Endodermal cell (in vitro differentiated cells): ENCODE results near the gene ZBTB17. TPM values are rescaled to one million over a fixed set of nuclear protein-coding genes. Genes with fewer than 3 reads are reported as not detected.

Experiments
- DNase-seq: peaks from one replicate; pipeline ENCODE4 v3.0.0-alpha.2; 2017
- H3K27ac ChIP-seq: 2 replicates; pipeline ENCODE4 v1.5.1; 2013; ENCODE audit warnings: mild to moderate bottlenecking, low read depth, low read length, moderate library complexity
- H3K27me3 ChIP-seq: 2 replicates; pipeline ENCODE4 v1.6.1; 2013; ENCODE audit warnings: mild to moderate bottlenecking, low read length, moderate library complexity; ENCODE audit not compliant: insufficient read depth, control insufficient read depth, poor library complexity, severe bottlenecking
- H3K36me3 ChIP-seq: 2 replicates; pipeline ENCODE4 v1.7.0; 2013; ENCODE audit warnings: mild to moderate bottlenecking, low read length, moderate library complexity; ENCODE audit not compliant: control insufficient read depth, insufficient read depth
- H3K4me1 ChIP-seq: one replicate; pipeline ENCODE4 v1.7.0; 2013; ENCODE audit warnings: low read length; ENCODE audit not compliant: control insufficient read depth, insufficient read depth
- H3K4me3 ChIP-seq: 2 replicates; pipeline ENCODE4 v1.5.1; 2013; ENCODE audit warnings: mild to moderate bottlenecking, low read length, moderate library complexity
- H3K9ac ChIP-seq: 2 replicates; pipeline ENCODE4 v1.6.1; 2013; ENCODE audit warnings: mild to moderate bottlenecking, low read length, moderate library complexity; ENCODE audit not compliant: poor library complexity, severe bottlenecking; ENCODE audit errors: extremely low read depth
- H3K9me3 ChIP-seq: 2 replicates; pipeline ENCODE4 v1.6.1; 2013; ENCODE audit warnings: mild to moderate bottlenecking, low read length, moderate library complexity; ENCODE audit not compliant: control insufficient read depth
- H3K27ac Mint-ChIP-seq: 2 replicates; pipeline ENCODE4 v1.8.0; 2020; ENCODE audit warnings: mixed read lengths
- H3K27me3 Mint-ChIP-seq: 2 replicates; pipeline ENCODE4 v1.8.0; 2021; ENCODE audit warnings: mild to moderate bottlenecking, mixed read lengths; ENCODE audit not compliant: insufficient read depth
- H3K36me3 Mint-ChIP-seq: 2 replicates; pipeline ENCODE4 v1.8.0; 2020; ENCODE audit warnings: low read depth, mixed read lengths
- H3K4me1 Mint-ChIP-seq: 2 replicates; pipeline ENCODE4 v1.8.0; 2020; ENCODE audit warnings: mixed read lengths
- H3K4me3 Mint-ChIP-seq: 2 replicates; pipeline ENCODE4 v1.8.0; 2020; ENCODE audit warnings: mild to moderate bottlenecking, moderate library complexity, mixed read lengths
- H3K9me3 Mint-ChIP-seq: 2 replicates; pipeline ENCODE4 v1.8.0; 2020; ENCODE audit warnings: mild to moderate bottlenecking, mixed read lengths
- CTCF ChIP-seq: fragments of 200-600 bp; sonication (generic); conservative IDR thresholded peaks from 2 replicates; pipeline ENCODE4 v1.5.0; 2021; ENCODE audit warnings: antibody characterized with exemption, mild to moderate bottlenecking
- WGBS, 2 experiments: methylation state at CpG; one replicate each; pipeline versions ENCODE4 v1.1.5 to v1.1.7; 2013; ENCODE audit warnings: missing lambda C conversion rate in 2 of 2, mixed read lengths in 1 of 2; ENCODE audit not compliant: insufficient coverage in 1 of 2, insufficient read length in 1 of 2; 5-methylcytosine and 5-hydroxymethylcytosine counted together
- total RNA-seq, 2 donors: library from RNA; stranded (reverse); fragmentation: NEBNext Ultra II Directional in 1 of 2; extraction: Animal tissue kit (Norgen Biotek cat#: 25700) in 1 of 2; gene quantifications; 2 replicates in 1 of 2; 3 replicates in 1 of 2; pipeline ENCODE4 v1.2.1, GENCODE V29; 2021

The ZBTB17 gene
- total RNA-seq, 2 donors from 2014 or later: 28.0 to 31.7 TPM

- H3K27ac Mint-ChIP-seq: no peak overlapping the region
- Histone ChIP-seq H3K9ac (no peak overlapping the region), H3K9me3 (no peaks in the 10 kb centered on the region), H3K36me3 (peaks cover under 1% of the 10 kb centered on the region), H3K4me3 (no peak overlapping the region), H3K4me1 (no peaks in the 10 kb centered on the region), H3K27me3 (no peaks in the 10 kb centered on the region), H3K27ac (no peak overlapping the region)
- H3K36me3 Mint-ChIP-seq: peaks cover 5% of the 10 kb centered on the region
- no peak for DNase-seq
- peaks cover 3% of the 10 kb centered on the region for H3K27me3 Mint-ChIP-seq
- H3K4me3 Mint-ChIP-seq: no peak overlapping the region
- H3K4me1 Mint-ChIP-seq: peaks cover 49% of the 10 kb centered on the region
- no peaks in the 10 kb centered on the region for H3K9me3 Mint-ChIP-seq
- TF ChIP-seq CTCF: peak; percentile 26
Observed at GRCh38 chr1:15958793-15959192, 17.1 kb downstream of the ZBTB17 start.

DNA sequence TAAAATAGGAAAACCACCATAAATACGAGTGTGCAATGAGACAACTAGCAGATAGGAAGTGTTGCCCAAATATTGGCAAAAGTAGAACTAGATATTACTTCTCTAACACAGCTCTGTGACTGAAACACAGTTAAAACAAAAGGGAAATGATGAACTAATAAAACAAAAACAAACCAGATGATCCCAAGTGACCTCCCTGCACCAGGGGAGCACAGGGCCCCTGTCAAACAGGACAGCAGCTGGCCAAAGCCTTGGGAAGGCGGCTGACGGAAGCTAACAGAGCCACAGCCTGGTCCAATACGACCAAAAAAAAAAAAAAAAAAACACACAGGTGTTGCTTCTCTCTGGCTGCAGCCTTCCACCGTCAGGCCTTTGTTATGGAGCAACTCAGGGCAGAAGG, 17.8 kb downstream of the ZBTB17 start:
- Histone ChIP-seq H3K27me3 (no peaks in the 10 kb centered on the region), H3K4me1 (no peaks in the 10 kb centered on the region), H3K27ac (no peak overlapping the region), H3K4me3 (no peak overlapping the region), H3K36me3 (peaks cover 4% of the 10 kb centered on the region), H3K9me3 (no peaks in the 10 kb centered on the region), H3K9ac (no peak overlapping the region)
- no peak overlapping the region for H3K4me3 Mint-ChIP-seq
- H3K27me3 Mint-ChIP-seq: peaks cover 3% of the 10 kb centered on the region
- no peak overlapping the region for H3K27ac Mint-ChIP-seq
- peaks cover 47% of the 10 kb centered on the region for H3K4me1 Mint-ChIP-seq
- TF ChIP-seq CTCF: no peak
- H3K36me3 Mint-ChIP-seq: peaks cover 5% of the 10 kb centered on the region
- 79 to 100% methylated on average over 3 to 5 of the region's 5 CpGs for WGBS, 2 experiments
- DNase-seq: no peak
- no peaks in the 10 kb centered on the region for H3K9me3 Mint-ChIP-seq

DNA sequence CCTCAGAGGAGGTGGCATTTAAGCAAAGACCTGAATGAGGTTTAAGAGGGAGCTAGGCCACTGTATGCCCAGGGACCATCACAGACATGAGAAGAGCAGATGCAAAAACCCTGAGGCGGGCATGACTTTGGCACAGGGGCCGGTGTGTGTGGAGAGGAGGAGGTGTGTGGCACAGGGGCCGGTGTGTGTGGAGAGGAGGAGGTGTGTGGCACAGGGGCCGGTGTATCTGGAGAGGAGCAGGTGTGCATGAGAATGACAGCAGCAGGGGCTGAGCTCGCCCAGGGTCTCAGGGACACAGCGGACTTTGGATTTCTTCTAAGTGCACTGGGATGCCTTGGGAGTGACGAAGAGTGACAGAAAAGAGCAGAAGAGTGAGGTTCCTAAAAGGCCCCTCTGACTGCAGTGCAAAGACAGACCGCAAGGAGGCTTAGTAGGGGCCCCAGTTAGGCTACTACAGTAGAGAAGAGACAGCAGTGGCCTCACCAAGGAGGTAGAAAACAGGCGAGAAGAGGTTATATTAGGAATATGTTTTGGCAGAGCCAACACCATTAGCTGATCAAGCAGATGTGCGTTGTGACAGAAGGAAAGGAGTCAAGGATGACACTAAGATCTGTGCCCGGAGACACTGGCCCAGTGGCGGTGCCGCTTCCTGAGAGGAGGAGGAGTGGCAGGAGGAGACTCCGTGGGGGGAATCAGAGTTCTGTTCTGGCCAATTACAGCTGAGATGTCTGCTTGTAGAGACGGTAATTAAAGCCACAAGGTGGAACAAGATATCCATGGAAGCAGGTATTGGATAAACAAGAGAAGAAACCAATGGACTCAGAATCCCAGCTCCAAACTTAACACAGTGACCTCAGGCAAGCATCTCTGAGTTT, 18.4 kb downstream of the ZBTB17 start:
- H3K36me3 Mint-ChIP-seq: peaks cover 5% of the 10 kb centered on the region
- Histone ChIP-seq H3K36me3 (peaks cover 4% of the 10 kb centered on the region), H3K4me1 (no peaks in the 10 kb centered on the region), H3K9me3 (no peaks in the 10 kb centered on the region), H3K9ac (no peak overlapping the region), H3K27ac (no peak overlapping the region), H3K27me3 (no peaks in the 10 kb centered on the region), H3K4me3 (no peak overlapping the region)
- peak; percentile 82 for TF ChIP-seq CTCF
- H3K4me3 Mint-ChIP-seq: no peak overlapping the region
- DNase-seq: peak; percentile 87
- peaks cover 3% of the 10 kb centered on the region for H3K27me3 Mint-ChIP-seq
- peaks cover 42% of the 10 kb centered on the region for H3K4me1 Mint-ChIP-seq
- WGBS, 2 experiments: 77 to 81% methylated on average over 9 to 15 of the region's 15 CpGs
- H3K9me3 Mint-ChIP-seq: no peaks in the 10 kb centered on the region
- no peak overlapping the region for H3K27ac Mint-ChIP-seq
